ENCODE results near the gene CAVIN1.
"Not testable (repeated sequence)": the region's sequence is repeated elsewhere in the genome, so short reads cannot be mapped to it uniquely, and the experiment has no call there.

The CAVIN1 gene

DNA sequence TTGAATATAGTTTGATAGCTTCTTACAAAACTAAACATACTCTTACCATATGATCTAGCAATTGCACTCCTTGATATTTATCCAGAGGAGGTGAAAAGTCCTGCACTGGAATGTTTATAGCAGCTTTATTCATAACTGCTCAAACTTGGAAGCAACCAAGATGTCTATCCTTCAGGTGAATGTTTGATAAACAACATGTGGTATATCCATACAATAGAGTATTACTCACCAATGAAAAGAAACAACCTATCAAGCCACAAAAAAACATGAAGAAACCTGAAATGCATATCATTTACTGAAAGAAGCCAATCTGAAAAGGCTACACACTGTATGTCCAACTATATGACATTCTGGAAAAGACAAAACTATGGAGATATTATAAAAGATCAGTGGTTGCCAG is 50.9 kb downstream of the CAVIN1 start:
- FAIRE-seq, result no peak

DNA sequence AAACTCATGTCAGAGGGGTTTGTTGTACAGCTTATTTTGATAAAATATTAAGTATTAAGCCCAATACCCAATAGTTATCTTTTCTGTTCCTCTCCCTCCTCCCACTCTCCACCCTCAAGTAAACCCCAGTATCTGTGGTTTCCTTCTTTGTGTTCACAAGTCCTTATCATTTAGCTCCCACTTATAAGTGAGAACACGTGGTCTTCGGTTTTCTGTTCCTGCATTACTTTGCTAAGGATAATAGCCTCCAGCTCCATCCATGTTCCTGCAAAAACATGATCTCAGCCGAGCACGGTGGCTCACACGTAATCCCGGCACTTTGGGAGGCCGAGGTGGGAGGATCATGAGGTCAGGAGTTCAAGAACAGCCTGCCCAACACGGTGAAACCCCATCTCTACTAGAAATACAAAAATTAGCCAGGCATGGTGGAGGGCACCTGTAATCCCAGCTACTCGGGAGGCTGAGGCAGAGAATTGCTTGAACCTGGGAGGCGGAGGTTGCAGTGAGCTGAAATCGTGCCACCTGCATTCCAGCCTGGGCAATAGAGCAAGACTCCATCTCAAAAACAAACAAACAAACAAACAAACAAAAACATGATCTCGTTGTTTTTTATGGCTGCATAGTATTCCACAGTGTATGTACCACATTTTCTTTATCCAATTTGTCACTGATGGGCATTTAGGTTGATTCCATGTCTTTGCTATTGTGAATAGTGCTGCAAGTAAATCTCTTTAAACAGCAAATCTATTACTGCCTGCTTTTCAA is 54.1 kb downstream of the CAVIN1 start:
- not testable (repeated sequence) for FAIRE-seq

DNA sequence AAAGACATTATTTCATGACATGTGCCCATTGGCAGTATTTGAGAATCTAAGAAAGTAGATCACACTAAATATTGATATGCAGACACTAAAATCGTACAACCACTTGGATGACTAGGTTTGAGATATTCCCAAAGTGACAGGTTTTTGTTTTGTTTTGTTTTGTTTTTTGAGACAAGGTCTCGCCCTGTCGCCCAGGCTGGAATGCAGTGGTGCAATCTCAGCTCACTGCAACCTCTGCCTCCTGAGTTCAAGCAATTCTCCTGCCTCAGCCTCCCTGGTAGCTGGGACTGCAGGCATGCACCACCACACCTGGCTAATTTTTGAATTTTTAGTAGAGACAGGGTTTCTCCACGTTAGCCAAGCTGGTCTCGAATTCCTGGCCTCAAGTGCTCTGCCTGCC is 54.7 kb downstream of the CAVIN1 start:
- not testable (repeated sequence) for FAIRE-seq

DNA sequence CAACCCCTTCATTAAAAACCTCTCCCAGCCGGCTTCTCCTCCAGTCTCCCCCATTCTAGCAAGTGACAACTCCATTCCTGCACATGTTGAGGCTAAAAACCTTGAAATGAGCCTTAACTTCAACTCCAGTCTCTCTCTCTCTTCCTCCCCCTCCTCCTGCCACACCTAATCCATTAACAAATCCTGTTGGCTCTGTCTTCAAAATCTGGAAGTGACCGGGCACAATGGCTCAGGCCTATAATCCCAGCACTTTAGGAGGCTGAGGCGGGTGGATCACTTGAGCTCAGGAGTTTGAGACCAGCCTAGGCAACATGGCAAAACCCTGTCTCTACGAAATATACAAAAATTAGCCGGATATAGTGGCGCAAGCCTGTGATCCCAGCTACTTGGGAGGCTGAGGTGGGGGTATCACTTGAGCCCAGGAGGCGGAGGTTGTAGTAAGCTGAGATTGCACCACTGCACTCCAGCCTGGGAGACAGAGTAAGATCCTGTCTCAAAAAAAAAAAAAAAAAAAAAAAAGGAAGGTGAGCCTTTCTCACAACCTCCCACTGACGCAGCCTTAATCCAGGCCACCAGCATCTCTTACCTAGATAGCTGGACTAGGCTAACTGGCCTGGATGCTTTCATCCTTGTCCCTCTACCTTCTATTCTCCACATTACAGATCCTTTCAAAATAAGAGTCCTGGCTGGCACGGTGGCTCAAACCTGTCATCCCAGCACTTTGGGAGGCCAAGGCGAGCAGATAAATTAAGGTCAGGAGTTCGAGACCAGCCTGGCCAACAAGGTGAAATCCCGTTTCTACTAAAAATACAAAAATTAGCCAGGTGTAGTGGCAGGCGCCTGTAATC is 56.7 kb downstream of the CAVIN1 start:
- FAIRE-seq, result not testable (repeated sequence)

DNA sequence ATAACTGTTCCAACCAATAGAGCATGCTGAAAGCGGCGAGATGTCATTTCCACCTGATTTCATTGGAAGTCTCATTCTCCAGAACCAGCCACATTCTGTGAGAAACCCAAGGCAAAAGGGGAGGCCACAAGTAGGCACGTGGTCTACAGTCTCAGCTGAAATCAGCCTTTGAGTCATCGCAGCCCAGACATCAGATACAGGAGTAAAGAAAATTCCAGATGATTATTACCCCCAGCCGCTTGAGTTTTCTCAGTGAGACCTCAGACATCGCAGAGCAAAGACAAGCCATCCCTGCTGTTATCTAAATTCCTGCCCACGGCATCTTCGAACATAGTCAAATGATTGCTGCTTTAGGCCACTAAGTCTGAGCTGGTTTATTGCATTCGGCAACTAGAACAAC is 57.9 kb downstream of the CAVIN1 start:
- no peak for FAIRE-seq

DNA sequence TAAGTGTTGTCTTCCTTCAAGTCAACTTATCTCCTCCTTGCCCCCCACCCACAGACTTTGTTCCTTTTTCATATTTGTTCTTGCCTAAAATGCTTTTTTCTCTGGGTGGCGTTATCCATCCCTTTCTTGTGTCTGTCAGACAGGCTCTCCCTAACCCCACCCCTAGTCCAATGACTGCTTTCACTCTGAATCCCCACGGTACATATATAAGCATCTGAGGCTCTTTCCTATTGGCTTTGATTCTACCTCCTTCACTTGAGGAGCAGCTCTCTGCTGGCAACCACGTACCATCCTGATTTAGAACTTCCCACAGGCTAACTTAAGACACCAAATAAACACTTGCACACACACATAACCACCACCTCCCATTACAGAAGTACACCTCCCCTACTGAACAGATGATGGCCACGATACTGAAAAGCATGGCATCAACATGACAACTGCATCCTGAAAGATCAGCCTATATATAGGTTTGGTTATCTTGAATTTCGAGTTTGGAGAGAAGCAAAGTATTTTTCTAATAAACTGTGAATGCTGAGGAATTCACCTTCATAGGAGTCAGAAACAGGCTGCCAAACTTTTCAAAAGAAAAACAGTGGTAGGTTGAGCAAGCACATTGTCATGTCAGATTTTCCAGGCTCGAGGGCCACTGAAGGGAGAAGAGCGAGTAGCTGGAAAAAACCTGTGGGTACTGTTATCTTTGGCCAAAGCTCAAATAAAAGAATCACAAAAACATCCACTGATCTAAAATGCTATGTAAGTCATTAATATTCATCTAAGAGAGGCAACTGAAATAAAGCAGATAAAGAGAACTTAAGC is 59.1 kb downstream of the CAVIN1 start:
- no peak for FAIRE-seq

DNA sequence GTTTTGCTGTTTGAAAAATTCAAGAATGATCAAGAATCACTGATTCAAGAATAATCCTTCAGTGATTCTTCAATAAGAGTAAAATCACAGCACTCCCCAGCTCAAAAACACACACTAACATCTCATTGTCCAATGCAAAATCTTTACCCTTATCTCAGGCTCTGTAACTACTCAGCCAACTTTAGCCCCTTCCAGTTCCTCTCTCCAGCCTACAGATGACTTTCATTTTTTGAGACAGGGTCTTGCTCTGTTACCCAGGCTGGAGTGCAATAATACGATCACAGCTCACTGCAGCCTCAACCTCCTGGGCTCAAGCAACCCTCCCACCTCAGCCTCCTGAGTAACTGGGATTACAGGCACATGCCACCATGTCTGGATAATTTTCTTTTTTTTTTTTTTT is 59.8 kb downstream of the CAVIN1 start:
- FAIRE-seq, result no peak

DNA sequence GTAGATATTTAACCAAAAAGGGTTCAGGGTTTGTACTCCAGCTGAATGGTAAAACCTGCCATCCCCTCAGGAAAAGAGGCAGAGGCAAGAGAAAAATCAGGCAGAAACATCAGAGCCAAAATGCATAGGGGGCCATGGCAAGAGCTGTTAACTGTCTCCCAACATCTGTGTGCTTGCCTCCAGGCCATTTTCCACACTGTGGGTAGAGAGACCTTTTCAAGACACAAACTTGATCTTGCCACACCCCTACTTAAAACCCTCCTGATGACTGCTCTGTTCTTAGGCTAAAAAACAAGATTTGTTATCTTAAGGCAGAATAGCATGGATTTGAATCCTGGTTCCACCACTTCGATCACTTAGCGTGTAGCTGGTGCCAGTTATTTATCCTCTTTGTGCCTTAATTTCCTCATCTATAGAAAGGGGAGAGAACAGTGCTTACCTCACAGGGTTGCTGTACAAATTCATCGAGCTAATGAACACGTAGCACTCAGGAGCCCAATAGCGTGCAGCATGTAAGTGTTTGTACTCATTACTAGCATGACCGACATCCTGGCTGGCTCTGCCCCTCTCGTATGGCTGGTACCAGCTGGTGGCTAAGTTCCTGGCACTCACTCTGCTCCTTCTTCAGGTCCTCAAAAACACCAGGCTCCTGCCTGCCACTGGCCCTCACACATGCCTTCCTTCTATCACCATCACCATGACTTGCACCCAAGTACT is 60.7 kb downstream of the CAVIN1 start:
- FAIRE-seq, result no peak

DNA sequence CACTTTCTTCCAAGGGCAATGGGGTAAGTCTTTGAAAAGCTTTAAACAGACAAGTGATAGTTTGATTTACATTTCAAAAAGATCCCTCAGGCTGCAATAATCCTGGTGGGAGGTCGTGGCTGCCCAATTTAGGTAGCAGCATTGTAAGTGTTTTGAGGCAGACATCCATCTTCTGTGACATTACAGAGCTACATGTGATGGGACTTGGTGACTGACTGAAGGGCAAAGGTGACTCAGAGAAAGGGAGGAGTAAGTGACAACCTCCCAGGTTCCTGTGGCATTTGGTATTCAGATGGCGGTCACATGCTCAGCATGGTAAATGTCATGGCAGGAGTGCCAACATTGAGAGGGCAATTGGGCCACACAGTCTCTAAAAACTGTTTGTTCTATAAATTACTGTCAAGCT is 61.3 kb downstream of the CAVIN1 start:
- no peak for FAIRE-seq

DNA sequence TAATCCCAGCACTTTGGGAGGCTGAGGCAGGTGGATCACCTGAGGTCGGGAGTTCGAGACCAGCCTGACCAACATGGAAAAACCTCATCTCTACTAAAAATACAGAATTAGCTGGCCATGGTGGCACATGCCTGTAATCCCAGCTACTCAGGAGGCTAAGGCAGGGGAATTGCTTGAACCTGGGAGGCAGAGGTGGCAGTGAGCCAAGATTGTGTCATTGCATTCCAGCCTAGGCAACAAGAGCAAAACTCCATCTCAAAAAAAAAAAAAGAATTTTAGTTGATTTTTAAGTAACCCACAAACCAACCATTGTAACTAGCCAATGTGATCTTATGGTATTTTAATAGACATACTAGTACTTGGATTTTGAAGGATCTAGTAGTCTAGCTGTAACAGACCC is 62.7 kb downstream of the CAVIN1 start:
- not testable (repeated sequence) for FAIRE-seq

DNA sequence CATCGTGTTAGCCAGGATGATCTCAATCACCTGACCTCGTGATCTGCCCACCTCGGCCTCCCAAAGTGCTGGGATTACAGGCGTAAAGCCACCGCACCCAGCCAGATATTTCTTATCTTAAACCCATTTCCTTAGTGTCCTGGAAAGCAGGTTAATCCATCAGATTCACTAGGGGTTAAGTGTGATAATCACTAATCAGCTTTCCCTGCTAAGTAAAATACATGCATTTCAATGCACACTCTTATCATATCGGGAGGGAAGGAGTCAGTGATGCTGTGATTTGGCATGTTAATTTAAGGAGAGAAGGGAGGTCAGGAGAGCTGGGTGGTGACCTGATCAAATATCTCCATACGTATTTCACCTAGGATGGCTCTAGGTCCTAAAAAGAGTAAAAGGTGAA is 63.9 kb downstream of the CAVIN1 start:
- no peak for FAIRE-seq

DNA sequence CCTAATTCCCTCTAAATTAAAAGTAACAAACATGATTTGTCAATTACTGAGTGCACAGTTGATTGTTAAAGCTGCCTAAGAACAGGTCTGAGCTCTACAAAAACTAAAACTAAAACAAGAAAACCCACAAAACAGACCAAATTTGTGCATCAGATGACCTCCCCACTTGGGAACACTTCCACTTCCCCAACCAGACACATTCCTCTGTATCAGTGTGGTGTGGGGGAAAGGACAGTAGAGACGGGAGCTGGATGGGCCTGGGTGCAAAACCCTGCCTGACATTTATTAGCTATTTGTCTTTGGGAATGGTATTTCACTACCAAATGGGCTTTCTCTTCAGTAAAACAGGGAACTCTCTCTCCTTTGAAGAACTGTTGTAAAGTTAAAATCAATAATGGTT is 64.6 kb downstream of the CAVIN1 start:
- FAIRE-seq, result no peak

DNA sequence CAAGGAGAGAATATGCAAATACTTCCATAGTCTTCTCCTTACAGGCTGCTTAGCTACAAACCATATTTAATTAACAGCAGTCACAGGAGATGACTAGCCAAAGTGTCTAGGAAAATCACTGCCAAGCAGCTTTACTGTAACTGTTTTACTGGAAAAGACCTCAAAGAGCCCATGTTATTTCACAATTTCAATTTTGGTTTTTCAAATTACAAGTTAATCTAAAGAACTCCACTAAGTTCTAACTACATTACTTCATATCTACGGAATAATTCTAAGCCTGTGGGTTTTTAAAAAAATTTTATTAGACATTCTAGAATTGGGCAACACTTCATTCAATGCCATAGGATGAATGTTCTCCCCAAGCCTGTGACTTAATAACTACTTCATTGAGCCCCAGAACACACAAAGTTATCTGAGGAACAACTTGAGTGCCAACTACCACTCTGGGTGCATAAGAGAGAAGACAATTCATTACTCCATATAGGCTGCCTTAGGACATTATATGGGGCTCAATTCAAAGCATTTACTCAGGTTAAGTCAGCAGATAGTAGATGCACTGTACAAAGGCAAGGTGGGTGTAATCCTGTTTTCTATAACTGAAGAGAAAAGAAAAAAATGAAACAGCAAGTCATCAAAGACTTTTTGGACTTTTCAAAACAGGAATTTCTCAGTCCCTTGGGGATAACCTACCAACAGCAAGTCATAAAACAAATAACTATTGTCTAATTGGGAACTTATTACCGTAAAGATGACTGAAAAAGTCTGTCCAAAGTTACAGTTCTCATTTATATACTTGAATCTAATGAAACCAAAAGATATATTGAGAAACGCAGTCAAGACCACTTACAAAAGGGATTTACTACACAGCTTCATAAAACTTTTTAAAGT is 67.9 kb downstream of the CAVIN1 start:
- no peak for FAIRE-seq
